Stimulated activated CD4-positive, alpha-beta T cell treated with anti-CD3 and anti-CD28 coated beads, Interleukin-1b, Interleukin-23, amount 100 ng/mL, for 24 hours (primary cell): ENCODE measurements around the gene VIPR2.

Experiments
- DNase-seq, 4 experiments: peaks; one replicate each; pipeline ENCODE4 v3.0.0-alpha.2; 2020; ENCODE audit warnings: low read depth in 4 of 4, low spot score in 1 of 4

Gene VIPR2

GRCh38 chr7:159158125-159158887 lies 13.6 kb upstream of the VIPR2 start:
- no peak for DNase-seq

DNA sequence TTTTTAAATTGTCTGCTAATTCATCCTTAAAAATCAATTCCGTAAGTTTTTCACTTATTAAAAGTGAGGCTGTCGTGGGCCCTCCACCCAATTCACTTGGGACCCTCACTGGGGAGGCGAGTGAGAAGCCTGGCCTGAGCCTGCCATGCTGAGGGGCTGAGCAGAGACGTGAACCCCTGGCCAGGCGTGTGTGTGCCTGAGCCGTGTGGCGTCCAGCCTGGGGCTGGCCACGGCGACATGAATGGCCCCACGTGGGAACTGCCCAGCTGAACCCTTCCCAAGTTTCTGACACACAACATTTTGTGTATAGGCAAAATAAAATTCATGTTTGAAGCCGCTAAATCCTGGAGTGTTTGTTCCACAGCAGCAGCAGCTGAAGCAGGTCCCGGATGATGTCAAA lies 13.0 kb upstream of the VIPR2 start:
- no peak for DNase-seq

DNA sequence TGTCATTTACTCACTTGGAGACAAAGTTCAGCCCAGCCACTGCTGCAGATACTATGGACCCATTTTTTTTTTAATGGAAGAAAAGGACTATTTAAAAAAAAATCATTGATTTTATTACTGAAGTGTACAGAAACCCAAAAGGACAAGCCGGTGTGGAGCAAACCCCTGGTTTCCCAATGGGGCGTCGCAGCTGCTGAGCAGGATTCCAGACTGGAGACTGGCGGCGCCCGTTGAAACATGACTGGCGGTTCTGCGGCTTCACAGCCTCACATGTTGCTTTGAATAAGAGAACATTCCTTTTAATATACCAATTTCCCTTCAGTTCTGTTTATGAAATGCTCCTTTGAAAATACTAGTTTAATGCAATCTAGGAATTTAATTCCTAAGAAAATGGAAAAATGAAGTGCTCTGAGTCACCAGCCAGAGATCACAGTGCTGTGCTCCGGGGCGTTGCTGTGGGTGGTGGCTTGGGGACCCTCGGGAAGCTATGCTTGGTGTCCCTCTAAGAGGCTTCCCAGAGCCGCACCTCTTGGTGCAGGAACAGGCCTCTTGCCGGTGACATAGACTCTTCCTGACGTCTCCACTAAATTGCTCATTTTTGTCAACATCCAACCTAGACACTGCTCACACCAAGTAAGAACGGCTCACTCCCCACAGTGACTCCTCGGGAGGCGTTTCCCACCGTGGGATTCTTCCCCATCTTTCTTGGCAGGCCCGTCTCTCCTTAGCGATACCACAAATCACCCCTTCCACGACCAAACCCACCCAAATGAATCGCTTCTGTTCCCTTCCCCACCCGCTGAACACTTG lies 12.0 kb upstream of the VIPR2 start:
- no peak for DNase-seq

- DNase-seq: no peak
Observed at GRCh38 chr7:159155410-159155809, 10.7 kb upstream of the VIPR2 start.

- DNase-seq: no peak
Observed at GRCh38 chr7:159154243-159154642, 9.6 kb upstream of the VIPR2 start.

- DNase-seq: no peak
Observed at GRCh38 chr7:159153511-159153910, 8.8 kb upstream of the VIPR2 start.

DNA sequence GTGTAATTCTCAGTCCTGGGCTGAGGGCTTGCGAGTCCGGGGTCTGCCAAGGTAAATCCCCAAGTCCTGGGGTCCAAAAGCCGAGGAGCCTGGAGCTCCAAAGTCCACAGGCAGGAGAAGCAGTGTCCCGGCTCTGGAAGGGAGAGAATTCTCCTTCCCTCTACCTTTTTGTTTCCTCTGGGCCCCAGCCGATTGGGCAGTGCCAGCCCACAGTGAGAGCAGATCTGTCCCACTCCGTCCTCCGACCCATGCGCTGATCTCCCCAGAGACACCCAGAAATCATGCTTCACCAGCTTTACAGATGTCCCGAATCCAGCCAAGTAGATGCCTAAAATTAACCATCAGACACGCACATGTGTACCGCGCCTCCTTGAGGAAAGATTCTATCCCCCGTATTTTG lies 8.1 kb upstream of the VIPR2 start:
- DNase-seq: no peak

- no peak for DNase-seq
Observed at GRCh38 chr7:159151231-159151630, 6.6 kb upstream of the VIPR2 start.

- no peak for DNase-seq
Observed at GRCh38 chr7:159149488-159149887, 4.8 kb upstream of the VIPR2 start.

- DNase-seq: no peak
Observed at GRCh38 chr7:159148430-159149395, 4.0 kb upstream of the VIPR2 start.

GRCh38 chr7:159147687-159148086 lies 3.0 kb upstream of the VIPR2 start:
- no peak for DNase-seq

- DNase-seq: no peak
Observed at GRCh38 chr7:159147246-159147645, 2.6 kb upstream of the VIPR2 start.

- DNase-seq: no peak
Observed at GRCh38 chr7:159146084-159146858, 1.6 kb upstream of the VIPR2 start.

DNA sequence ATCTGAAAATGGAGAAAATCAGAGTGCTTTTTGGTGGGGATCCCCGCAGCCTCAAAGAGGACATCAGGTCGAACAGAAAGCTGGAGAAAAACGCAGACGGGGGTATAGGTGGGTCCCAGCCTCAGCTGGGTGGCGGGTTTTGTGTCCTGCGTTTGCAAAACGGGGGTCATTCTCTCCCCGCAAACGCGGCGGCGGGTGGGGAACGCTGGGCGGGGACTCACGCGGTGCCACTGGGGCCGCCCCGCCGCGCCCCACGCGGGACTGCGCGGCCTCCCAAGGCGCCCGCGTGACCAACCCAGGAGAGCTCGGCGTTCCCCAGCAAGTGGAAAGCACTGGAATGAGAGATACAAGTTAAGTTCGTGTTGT lies 806 bp upstream of the VIPR2 start:
- DNase-seq: no peak

DNA sequence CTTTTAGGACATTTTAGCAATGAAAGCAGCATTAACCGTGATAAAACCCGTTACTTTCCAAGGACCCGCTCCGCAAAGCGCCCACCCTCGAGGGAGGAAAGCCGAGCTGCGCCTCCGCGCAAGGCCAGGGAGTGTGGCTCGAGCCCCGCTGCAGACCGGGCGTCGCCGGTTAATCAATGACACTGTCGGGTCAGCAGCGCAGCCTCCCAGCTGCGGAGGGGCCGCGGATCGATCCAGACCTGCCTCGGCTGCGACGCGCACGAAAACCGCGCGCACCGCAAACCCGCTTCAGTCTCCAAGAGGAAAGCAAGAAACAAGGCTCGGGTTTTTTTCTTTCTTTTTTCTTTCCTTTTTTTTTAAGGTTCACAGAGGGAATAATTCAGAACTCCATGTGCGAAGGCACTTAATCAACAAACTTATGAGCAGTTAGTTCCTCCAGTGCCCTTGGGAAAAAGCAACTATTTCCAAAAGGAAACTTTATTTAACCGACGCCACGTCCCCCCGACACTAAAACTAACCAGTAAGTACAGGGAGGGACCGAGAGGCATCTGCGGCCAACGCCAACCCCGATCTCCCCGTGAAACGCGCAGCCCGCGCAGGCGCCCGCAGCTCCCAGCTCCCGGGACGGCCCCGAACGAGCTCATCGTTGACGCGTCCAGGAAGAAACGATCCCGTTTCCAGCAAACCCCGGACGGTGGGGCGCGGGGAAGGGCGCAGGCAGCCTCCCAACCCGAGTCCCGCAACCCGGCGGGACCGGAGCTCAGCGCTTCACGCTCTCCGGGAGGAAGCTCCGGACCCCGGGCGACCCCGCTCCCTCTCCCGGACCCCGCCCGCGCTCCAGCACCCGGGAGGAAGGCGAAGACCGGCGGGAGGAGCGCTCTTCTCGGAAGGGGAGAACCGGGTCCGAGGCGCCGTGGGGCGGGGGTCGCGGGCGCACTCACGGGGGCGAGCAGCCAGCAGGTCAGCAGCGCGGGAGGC lies 598 bp downstream of the VIPR2 start:
- peak in 1 of 4 experiments; percentile 27 for DNase-seq

DNA sequence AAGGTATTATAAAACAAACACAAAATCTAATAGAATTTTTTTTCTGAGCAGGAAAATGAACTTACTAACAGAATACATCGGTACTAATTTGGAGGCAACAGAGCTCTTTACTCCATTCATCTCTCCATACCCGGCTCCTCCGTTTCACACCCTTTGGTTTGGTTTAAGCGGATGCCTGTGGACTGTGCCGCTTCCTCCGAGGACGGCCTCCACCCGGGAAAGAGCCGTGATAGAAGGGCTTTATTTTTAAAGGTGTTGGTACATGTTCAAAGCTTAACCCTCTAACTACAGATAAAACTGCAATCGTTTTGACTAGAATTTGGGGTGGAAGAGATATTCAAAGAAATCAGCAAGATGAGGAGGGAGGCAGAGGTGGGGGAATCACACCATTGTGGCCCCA lies 1.9 kb downstream of the VIPR2 start:
- DNase-seq: no peak

DNA sequence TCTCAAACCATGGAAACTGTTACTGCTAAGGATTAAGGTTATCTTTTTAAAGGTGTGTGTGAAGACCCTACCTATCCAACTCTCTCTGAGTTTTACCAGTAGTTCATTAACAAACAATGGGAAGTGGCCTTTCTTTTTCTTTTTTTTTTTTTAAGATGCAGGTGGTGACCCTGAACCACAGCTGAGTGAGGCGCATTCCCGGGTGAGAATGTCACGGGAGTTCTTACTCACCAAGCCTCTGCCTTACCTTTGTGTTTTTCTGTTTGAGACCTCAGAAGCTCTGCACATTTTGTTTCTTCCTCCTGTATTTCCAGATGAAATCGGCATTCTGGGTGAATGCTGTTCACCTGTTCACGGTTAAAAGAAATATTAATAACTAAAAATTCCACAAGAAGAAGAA lies 2.5 kb downstream of the VIPR2 start:
- no peak for DNase-seq

GRCh38 chr7:159141660-159142059 lies 3.0 kb downstream of the VIPR2 start:
- DNase-seq: no peak

GRCh38 chr7:159141167-159141566 lies 3.5 kb downstream of the VIPR2 start:
- no peak for DNase-seq
